Naive B cell (primary cell): ENCODE data around the gene TMEM109. TPM values are rescaled to one million over a fixed set of nuclear protein-coding genes. Genes with fewer than 3 reads are reported as not detected.

ENCODE experiments used
- ATAC-seq, 2 donors: fragments of 150-1000 bp; cut with Tn5 transposase; 2 replicates each; pipeline ENCODE4 v1.10.0; 2021; ENCODE audit warnings: low read depth in 2 of 2, mild to moderate bottlenecking in 2 of 2, moderate library complexity in 2 of 2
- DNase-seq: peaks from one replicate; pipeline ENCODE4 v3.0.0; 2022
- H3K27ac Mint-ChIP-seq, 6 donors: one replicate each; pipeline ENCODE4 v1.8.0; 2020 to 2022; ENCODE audit warnings: mild to moderate bottlenecking in 6 of 6, mixed read lengths in 6 of 6, moderate library complexity in 5 of 6, inconsistent platforms in 2 of 6
- H3K27me3 Mint-ChIP-seq, 3 donors: one replicate each; pipeline ENCODE4 v1.8.0; 2021 to 2022; ENCODE audit warnings: mixed read lengths in 3 of 3, mild to moderate bottlenecking in 1 of 3
- H3K36me3 Mint-ChIP-seq, 2 donors: one replicate each; pipeline ENCODE4 v1.8.0; 2020 to 2022; ENCODE audit warnings: mixed read lengths in 2 of 2, inconsistent platforms in 1 of 2, mild to moderate bottlenecking in 1 of 2
- H3K4me1 Mint-ChIP-seq, 3 donors: one replicate each; pipeline ENCODE4 v1.8.0; 2020 to 2022; ENCODE audit warnings: mixed read lengths in 3 of 3, inconsistent platforms in 1 of 3, mild to moderate bottlenecking in 1 of 3, moderate library complexity in 1 of 3
- H3K4me3 Mint-ChIP-seq, 8 donors: one replicate each; pipeline ENCODE4 v1.8.0; 2020 to 2022; ENCODE audit warnings: mild to moderate bottlenecking in 8 of 8, mixed read lengths in 8 of 8, moderate library complexity in 8 of 8, inconsistent platforms in 2 of 8
- H3K9me3 Mint-ChIP-seq, 7 donors: one replicate each; pipeline ENCODE4 v1.8.0; 2020 to 2022; ENCODE audit warnings: mixed read lengths in 7 of 7, mild to moderate bottlenecking in 5 of 7, inconsistent platforms in 2 of 7, moderate library complexity in 1 of 7
- polyA plus RNA-seq, 6 donors: library from polyadenylated mRNA; unstranded; fragments of 300-500 nt; fragmentation: Illumina TruSeq; gene quantifications; one replicate each; pipeline ENCODE4 v1.2.3, GENCODE V29; 2021; ENCODE audit warnings: low read depth in 6 of 6

TMEM109 gene
- polyA plus RNA-seq, 6 donors from 2014 or later = 286 to 521 (median 315) TPM

DNA sequence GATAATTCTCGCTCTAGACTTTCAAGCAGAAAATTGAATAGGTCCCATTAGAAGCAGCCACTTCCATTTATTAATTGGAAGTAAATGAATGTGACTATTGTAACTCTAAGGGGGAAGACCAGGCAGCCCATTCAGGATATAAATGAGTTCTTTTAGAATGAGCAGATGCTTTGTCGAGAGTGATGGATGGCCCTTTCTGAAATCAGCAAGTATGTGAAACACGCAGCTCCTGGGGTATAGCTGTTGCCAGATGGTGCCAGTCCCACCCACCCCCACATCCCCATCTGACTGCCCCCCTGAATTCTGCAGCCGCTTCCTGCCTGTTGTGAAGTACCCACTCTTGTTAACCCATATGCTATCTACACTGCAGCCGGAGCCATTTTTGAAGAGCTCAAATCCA, 34.3 kb downstream of the TMEM109 start:
- DNase-seq (no peak), ATAC-seq (no peak)
- no peaks in the 10 kb centered on the region for H3K9me3 Mint-ChIP-seq
- H3K36me3 Mint-ChIP-seq = peaks cover 0 to 28% of the 10 kb centered on the region in 2 donors
- H3K4me1 Mint-ChIP-seq = peaks cover 58 to 77% (median 70%) of the 10 kb centered on the region in 3 donors
- peak overlapping the region in 7 of 8 donors; percentile 66 to 96 (median 79) for H3K4me3 Mint-ChIP-seq
- H3K27me3 Mint-ChIP-seq = no peaks in the 10 kb centered on the region
- peak overlapping the region in 1 of 6 donors; percentile 67 for H3K27ac Mint-ChIP-seq

DNA sequence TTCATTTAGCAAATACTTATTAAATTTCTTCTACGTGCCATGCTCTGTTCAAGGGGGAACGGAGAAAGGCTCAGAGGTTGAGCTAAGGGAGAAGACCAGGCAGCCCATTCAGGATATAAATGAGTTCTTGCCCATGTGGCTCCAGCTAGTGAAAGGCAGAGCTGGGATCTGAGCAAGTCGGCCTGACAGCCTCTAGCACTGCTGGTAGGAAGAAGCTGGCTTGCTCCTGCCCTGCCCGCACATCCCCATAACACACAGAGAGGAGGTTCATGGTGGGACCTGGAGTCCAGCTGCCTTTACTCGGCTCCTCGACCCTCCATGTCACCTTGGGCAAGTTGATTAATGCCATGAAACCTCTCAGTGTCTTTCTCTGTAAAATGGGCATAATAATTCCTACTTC, 36.1 kb downstream of the TMEM109 start:
- no peak for ATAC-seq
- Mint-ChIP-seq H3K27ac (peak overlapping the region; percentile 33 to 97 (median 76)), H3K36me3 (peaks cover 0 to 16% of the 10 kb centered on the region in 2 donors), H3K27me3 (no peaks in the 10 kb centered on the region), H3K4me3 (peak overlapping the region; percentile 82 to 96 (median 90)), H3K9me3 (no peaks in the 10 kb centered on the region), H3K4me1 (peaks cover 59 to 78% (median 71%) of the 10 kb centered on the region in 3 donors)
- DNase-seq = no peak

DNA sequence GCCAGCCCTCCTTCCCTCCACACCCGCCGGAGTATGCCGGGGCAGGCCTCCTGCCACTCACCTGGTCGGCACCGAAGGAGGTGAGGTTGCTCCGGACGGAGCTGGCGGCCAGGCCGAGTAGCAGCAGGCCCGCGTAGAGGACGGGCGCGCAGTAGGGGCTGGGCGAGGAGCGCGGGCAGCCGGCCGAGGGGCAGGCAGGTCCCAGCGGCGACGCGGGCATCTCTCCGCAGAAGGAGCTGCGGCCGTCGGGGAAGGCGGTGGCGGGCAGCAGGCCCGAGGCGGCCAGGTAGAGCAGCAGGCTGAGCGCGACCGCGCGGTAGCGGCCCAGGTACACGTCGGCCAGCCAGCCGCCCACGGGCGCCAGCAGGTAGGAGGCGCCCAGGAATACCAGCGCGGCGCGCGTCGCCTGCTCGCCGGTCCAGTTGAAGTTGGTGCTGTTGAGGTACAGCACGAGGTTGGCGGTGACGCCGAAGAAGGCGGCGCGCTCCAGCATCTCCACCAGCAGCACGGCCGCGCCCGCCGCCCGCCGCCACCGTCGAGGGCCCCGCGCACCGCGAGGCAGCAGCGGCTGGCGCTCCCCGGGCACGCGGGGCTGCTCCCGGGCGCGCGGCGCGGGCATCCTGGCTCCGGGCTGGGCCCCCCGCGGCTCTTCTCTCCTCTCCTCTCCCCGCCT, 37.1 kb downstream of the TMEM109 start:
- Mint-ChIP-seq H3K36me3 (peaks cover 0 to 6% of the 10 kb centered on the region in 2 donors), H3K9me3 (no peaks in the 10 kb centered on the region), H3K27me3 (no peaks in the 10 kb centered on the region), H3K4me1 (peaks cover 52 to 78% (median 60%) of the 10 kb centered on the region in 3 donors), H3K27ac (peak overlapping the region; percentile 71 to 99 (median 97)), H3K4me3 (peak overlapping the region; percentile 88 to 97 (median 94))
- DNase-seq = peak; percentile 59
- ATAC-seq = peak; percentile 15 to 21

DNA sequence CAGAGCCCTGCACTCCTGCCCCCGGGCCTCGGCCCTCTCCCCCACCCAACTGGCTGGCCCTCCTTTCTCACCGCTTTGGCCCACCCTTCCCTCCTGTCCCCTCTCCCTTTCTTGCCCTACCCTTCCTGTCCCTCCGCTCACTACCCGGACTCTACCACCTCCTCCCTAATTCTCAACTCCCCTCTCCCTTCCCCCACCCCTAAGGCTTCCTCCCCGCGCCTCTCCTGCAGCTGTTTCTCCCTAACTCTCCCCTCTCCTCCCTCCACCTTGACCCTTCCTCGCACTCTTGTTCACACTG, 37.6 kb downstream of the TMEM109 start:
- H3K36me3 Mint-ChIP-seq = peaks cover 0 to 1% of the 10 kb centered on the region in 2 donors
- H3K27me3 Mint-ChIP-seq = no peaks in the 10 kb centered on the region
- H3K4me3 Mint-ChIP-seq = peak overlapping the region; percentile 88 to 97 (median 94)
- H3K4me1 Mint-ChIP-seq = peaks cover 47 to 73% (median 55%) of the 10 kb centered on the region in 3 donors
- DNase-seq (no peak), ATAC-seq (peak; percentile 3 to 4)
- peak overlapping the region; percentile 96 to 99 (median 97) for H3K27ac Mint-ChIP-seq
- no peaks in the 10 kb centered on the region for H3K9me3 Mint-ChIP-seq

DNA sequence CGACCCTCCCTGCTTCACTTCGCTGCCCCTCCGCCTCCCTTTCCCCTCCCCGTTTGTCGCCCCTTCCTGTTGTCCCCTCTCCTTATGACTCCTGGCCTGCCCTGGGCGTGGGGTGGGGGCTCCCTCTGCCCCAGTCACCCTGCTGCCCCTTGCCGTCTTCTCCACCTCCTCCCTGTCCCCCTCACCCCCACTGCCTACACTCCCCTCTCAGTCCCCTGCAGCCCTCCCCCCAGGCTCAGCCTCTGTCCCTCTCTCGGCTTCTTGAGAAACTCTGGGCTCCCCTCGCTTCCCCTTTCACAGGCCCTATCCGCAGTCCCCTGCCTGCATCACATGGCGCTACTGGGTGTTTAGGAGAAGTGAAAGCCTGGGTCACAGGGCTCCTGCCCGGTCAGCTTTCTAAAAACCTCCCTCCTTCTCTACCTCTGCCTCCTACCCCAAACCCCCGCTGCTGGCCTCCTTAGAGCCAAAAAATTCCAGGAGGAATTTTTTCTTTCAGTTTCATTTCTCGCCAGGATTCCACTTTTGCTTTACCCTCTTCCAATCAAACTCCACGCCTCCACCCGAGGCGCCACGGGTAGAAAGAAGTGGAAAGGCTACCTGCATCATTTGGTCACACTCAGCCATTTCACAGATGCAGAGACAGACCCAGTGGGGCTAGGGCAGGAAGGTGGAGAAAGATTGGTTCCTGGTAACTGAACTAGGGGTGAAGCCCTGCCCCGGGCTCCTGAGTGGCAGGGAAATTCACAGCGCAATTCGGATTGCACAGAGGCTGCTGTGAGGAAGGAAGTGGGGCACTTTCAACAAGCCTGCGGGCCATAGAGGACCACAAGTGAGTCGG, 38.2 kb downstream of the TMEM109 start, which contains the start of gene SLC15A3:
Gene SLC15A3 (minus strand): TSS at position 273 of the 838 bp plus-strand sequence. CDS start 625 bp downstream, outside the sequence.
- Mint-ChIP-seq H3K4me1 (peaks cover 49 to 70% (median 55%) of the 10 kb centered on the region in 3 donors), H3K27ac (peak within 1 kb of the TSS; percentile 96 to 99 (median 97)), H3K36me3 (no peaks in the 10 kb centered on the region), H3K9me3 (no peaks in the 10 kb centered on the region), H3K27me3 (no peaks in the 10 kb centered on the region), H3K4me3 (peak within 1 kb of the TSS; percentile 88 to 97 (median 94))
- DNase-seq = peak; percentile 90
- ATAC-seq = peak; percentile 88 to 89

DNA sequence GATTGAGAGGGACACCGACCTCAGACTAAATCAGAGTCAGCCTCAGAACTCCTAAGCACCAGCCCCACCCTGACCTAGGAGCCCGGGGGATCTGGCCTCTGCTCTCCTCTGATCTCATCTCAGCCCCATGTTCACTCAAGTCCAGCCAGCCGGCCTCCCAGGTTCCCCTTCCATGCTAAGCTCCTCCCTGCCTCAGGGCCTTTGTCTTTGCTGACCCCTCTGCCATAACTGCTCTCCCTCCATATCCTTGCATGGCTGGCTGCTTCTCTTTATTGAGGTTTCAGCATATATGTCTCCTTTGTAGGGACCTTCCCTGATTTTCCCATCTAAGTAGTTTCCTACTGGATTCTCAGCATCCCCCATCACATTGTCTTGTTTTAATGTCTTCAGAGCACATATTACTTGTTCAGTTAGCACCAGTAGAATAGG, 38.8 kb downstream of the TMEM109 start:
- no peak for DNase-seq
- Mint-ChIP-seq H3K36me3 (no peaks in the 10 kb centered on the region), H3K9me3 (no peaks in the 10 kb centered on the region), H3K27ac (peak overlapping the region; percentile 96 to 99 (median 97)), H3K4me1 (peaks cover 51 to 65% (median 55%) of the 10 kb centered on the region in 3 donors), H3K27me3 (no peaks in the 10 kb centered on the region), H3K4me3 (peak overlapping the region; percentile 88 to 97 (median 94))
- ATAC-seq = no peak

DNA sequence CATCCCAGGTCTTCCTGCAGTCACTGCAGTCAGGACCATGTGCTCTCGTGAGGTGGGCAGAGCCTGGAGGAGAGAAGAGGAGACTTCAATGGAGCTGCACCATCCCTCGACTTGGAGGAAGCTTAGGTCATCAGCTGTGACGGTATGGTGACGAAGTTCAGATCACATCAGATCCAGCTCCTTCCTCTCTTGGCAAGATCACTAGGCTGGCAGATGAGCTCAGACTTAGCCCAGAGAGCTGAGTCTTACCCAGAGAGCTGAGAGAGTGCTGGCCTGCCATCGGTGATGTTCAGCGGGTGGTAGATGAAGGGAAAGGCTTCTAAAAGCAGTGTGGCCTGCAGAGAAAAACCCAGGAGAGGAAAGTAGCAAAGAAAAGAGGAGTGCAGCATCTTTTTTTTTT, 39.8 kb downstream of the TMEM109 start:
- H3K4me1 Mint-ChIP-seq = peaks cover 45 to 55% (median 52%) of the 10 kb centered on the region in 3 donors
- peak overlapping the region in 7 of 8 donors; percentile 13 to 96 (median 88) for H3K4me3 Mint-ChIP-seq
- ATAC-seq (peak in 1 of 2 donors; percentile 4), DNase-seq (no peak)
- peak overlapping the region; percentile 47 to 99 (median 97) for H3K27ac Mint-ChIP-seq
- no peaks in the 10 kb centered on the region for H3K27me3 Mint-ChIP-seq
- H3K36me3 Mint-ChIP-seq = no peaks in the 10 kb centered on the region
- no peaks in the 10 kb centered on the region for H3K9me3 Mint-ChIP-seq

DNA sequence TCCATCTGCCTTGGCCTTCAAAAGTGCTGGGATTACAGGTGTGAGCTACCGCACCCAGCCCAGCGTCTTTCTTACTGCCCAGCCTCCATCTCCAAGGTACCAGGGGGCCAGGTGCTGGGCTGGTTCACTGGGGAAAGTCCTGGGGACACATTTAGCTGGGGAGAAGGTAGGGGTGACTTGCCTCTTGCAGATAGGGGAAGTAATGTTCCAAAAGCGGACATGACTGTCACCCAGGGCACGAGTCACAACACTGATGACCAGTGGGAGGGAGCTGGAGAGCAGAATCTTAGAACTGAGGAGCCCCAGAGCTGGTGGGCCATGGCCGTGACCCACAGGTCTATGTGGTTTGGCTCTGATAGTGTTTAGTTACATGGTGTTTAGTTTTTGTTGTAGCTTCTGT, 40.5 kb downstream of the TMEM109 start:
- ATAC-seq (peak; percentile 17 to 19), DNase-seq (peak; percentile 51)
- Mint-ChIP-seq H3K4me3 (peak overlapping the region in 5 of 8 donors; percentile 39 to 96 (median 88)), H3K9me3 (no peaks in the 10 kb centered on the region), H3K27ac (peak overlapping the region; percentile 83 to 97 (median 91)), H3K27me3 (no peaks in the 10 kb centered on the region), H3K4me1 (peaks cover 39 to 49% (median 46%) of the 10 kb centered on the region in 3 donors), H3K36me3 (no peaks in the 10 kb centered on the region)

DNA sequence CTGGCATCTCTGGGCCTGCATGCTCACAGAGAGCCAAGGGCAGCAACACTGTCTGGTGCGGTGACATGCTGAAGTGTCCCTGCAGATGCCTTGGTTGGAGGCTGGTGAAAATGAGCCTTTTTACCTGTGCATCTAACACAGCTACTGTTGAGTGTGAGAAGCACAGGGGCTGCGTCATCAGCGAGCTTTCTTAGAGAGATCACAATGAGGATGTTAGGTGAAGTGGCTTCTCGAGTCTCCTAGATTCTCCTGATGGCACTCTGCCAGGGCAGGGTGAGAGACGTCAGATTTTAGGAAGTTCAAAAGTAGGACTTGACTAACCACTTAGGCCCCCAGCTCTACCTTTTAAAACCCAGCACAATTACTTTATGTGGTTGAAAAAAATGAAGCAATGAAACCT, 41.6 kb downstream of the TMEM109 start:
- H3K9me3 Mint-ChIP-seq = no peaks in the 10 kb centered on the region
- no peak overlapping the region for H3K4me3 Mint-ChIP-seq
- peaks cover 31 to 38% (median 37%) of the 10 kb centered on the region in 3 donors for H3K4me1 Mint-ChIP-seq
- ATAC-seq = no peak
- H3K27ac Mint-ChIP-seq = peak overlapping the region in 3 of 6 donors; percentile 38 to 85 (median 62)
- no peaks in the 10 kb centered on the region for H3K36me3 Mint-ChIP-seq
- H3K27me3 Mint-ChIP-seq = peaks cover 0 to under 1% (median 0%) of the 10 kb centered on the region in 3 donors
- DNase-seq = no peak

DNA sequence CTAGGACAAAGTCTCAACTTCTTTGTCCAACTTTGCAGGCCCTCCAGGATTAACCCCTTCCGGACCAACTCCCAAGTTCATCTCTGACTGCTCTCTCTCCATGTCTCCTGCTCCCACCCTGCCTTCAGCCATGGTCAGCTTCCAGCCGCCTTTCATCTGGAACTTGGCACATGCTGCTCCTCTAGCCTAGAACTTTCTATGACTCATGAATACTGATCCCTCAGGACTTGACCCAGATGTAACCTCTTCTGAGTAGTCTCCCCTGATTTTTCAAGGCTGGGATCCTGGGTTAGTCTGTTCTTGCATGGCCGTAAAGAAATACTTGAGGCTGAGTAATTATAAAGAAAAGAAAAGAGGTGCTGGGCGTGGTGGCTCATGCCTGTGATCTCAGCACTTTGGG, 43.2 kb downstream of the TMEM109 start:
- Mint-ChIP-seq H3K27ac (peak overlapping the region in 2 of 6 donors; percentile 20 to 69), H3K36me3 (no peaks in the 10 kb centered on the region), H3K27me3 (peaks cover 0 to 7% (median 0%) of the 10 kb centered on the region in 3 donors), H3K9me3 (no peaks in the 10 kb centered on the region), H3K4me3 (no peak overlapping the region), H3K4me1 (peaks cover 26 to 35% (median 29%) of the 10 kb centered on the region in 3 donors)
- ATAC-seq (no peak), DNase-seq (no peak)

DNA sequence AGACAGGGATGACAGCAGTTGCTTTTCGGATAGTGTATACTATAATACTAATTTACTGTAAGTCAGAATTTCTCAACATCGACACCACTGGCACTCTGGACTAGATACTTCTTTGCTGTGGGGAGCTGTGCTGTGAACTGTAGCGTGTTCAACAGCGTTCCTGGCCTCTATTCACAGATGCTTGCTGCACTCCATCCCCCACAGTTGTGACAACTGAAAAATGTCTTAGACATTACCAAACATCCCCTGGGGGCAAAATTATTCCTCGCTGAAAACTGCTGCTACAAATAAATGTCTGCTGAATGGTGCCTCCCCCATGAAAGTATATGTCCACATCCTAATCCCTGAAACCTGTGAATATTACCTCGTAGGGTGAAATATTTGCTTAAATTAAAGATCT, 45.5 kb downstream of the TMEM109 start:
- H3K36me3 Mint-ChIP-seq = no peaks in the 10 kb centered on the region
- peaks cover 0 to 7% (median 0%) of the 10 kb centered on the region in 3 donors for H3K27me3 Mint-ChIP-seq
- DNase-seq = no peak
- no peak for ATAC-seq
- H3K4me3 Mint-ChIP-seq = no peak overlapping the region
- peaks cover 6 to 13% (median 7%) of the 10 kb centered on the region in 3 donors for H3K4me1 Mint-ChIP-seq
- H3K27ac Mint-ChIP-seq = peak overlapping the region in 1 of 6 donors; percentile 44
- H3K9me3 Mint-ChIP-seq = no peaks in the 10 kb centered on the region

DNA sequence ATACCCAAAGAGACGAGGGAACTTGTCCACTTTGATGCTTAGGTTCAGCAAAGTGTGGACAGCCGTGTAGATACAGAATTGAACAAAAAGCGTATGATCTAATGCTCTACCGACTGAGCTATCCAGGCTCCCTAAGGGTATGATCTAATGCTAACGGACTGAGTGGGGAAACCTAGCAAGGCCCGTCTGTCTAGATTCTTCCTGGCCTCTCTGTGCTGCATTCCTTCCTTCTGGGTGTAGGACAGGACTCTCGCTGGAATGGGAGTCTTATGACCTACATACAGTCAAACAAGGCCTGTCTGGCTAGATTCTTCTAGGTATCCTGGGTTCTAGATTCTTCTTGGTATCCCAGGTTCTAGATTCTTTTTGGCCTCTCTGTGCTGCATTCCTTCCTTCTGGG, 46.4 kb downstream of the TMEM109 start:
- no peaks in the 10 kb centered on the region for H3K36me3 Mint-ChIP-seq
- H3K27ac Mint-ChIP-seq = no peak overlapping the region
- H3K4me3 Mint-ChIP-seq = no peak overlapping the region
- H3K27me3 Mint-ChIP-seq = peaks cover 0 to 7% (median 0%) of the 10 kb centered on the region in 3 donors
- no peak for DNase-seq
- ATAC-seq = no peak
- peaks cover 5 to 7% (median 5%) of the 10 kb centered on the region in 3 donors for H3K4me1 Mint-ChIP-seq
- H3K9me3 Mint-ChIP-seq = no peaks in the 10 kb centered on the region

DNA sequence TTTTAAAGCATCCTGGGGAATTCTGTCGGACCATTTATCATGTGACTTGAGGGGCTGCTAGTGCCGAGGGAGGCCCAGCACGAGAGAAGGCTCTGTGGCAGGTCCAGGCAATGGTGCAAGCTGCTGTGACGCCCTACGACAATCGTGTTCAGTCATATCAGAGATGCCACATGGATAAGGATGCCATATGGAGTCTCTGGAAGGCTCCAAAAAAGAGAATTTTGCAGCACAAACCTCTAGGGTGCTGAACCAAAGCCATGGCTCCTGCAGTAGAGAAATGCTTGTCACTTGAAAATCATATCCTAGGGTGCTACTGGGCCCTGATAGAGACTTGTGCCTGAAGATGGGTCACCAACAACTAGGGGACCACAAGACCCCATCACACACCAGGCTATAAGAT, 50.8 kb downstream of the TMEM109 start:
- Mint-ChIP-seq H3K4me3 (no peak overlapping the region), H3K4me1 (no peaks in the 10 kb centered on the region), H3K27me3 (peaks cover 0 to 7% (median 0%) of the 10 kb centered on the region in 3 donors), H3K36me3 (no peaks in the 10 kb centered on the region), H3K27ac (no peak overlapping the region), H3K9me3 (peaks cover 0 to 6% (median 0%) of the 10 kb centered on the region in 7 donors)
- DNase-seq (no peak), ATAC-seq (no peak)
